HepG2 (cell line): Measurements from ENCODE around the gene SERPINA9. TPM values are rescaled to one million over a fixed set of nuclear protein-coding genes. Genes with fewer than 3 reads are reported as not detected.

ENCODE experiments used
- ARID5B ChIP-seq: IDR thresholded peaks from 2 replicates; pipeline ENCODE4 v1.4.0; 2020; ENCODE audit warnings: mild to moderate bottlenecking, missing genetic modification reagents
- CHD2 ChIP-seq: IDR thresholded peaks from 2 replicates; pipeline ENCODE4 v1.6.1; 2011; ENCODE audit warnings: low read depth, low read length, improper control_type of control experiment
- DNMT1 ChIP-seq: sonication (generic); formaldehyde crosslinking; IDR thresholded peaks from 2 replicates; pipeline ENCODE4 v1.5.1; 2020; ENCODE audit warnings: mild to moderate bottlenecking, missing genetic modification reagents
- ETV5 ChIP-seq: IDR thresholded peaks from 2 replicates; pipeline ENCODE4 v1.6.1; 2018; ENCODE audit warnings: missing biosample characterization, missing genetic modification reagents, inconsistent platforms, borderline replicate concordance
- KDM6A ChIP-seq: IDR thresholded peaks from 2 replicates; pipeline ENCODE4 v1.6.1; 2016; ENCODE audit warnings: low read depth
- KLF12 ChIP-seq: sonication (generic); formaldehyde crosslinking; IDR thresholded peaks from 2 replicates; pipeline ENCODE4 v1.4.0; 2020; ENCODE audit warnings: missing genetic modification reagents, borderline replicate concordance
- KMT2A ChIP-seq: sonication (generic); formaldehyde crosslinking; IDR thresholded peaks from 2 replicates; pipeline ENCODE4 v1.4.0; 2020; ENCODE audit warnings: missing genetic modification reagents
- NFKB2 ChIP-seq: sonication (generic); formaldehyde crosslinking; IDR thresholded peaks from 2 replicates; pipeline ENCODE4 v1.4.0; 2020; ENCODE audit warnings: missing genetic modification reagents, borderline replicate concordance
- RCOR2 ChIP-seq: IDR thresholded peaks from 2 replicates; pipeline ENCODE4 v1.6.1; 2016; ENCODE audit warnings: missing biosample characterization, missing genetic modification reagents
- RFX5 ChIP-seq: IDR thresholded peaks from 2 replicates; pipeline ENCODE4 v1.6.1; 2011; ENCODE audit warnings: low read depth, low read length, improper control_type of control experiment
- SAFB2 ChIP-seq: sonication (generic); formaldehyde crosslinking; IDR thresholded peaks from 2 replicates; pipeline ENCODE4 v1.5.1; 2020; ENCODE audit warnings: missing genetic modification reagents, low read depth, mild to moderate bottlenecking, borderline replicate concordance
- SSRP1 ChIP-seq: IDR thresholded peaks from 2 replicates; pipeline ENCODE4 v1.6.1; 2016; ENCODE audit warnings: control low read depth
- TARDBP ChIP-seq: sonication (generic); formaldehyde crosslinking; IDR thresholded peaks from 2 replicates; pipeline ENCODE4 v1.8.0; 2022; ENCODE audit warnings: mild to moderate bottlenecking, missing genetic modification reagents
- TCF12 ChIP-seq, 2 experiments: fragments of 450-650 bp in 1 of 2; sonication (generic) in 1 of 2; formaldehyde crosslinking in 1 of 2; IDR thresholded peaks; 2 replicates each; pipeline versions ENCODE4 v1.6.1 to v1.8.0; 2017 to 2022; ENCODE audit warnings: antibody characterized with exemption in 1 of 2, mild to moderate bottlenecking in 1 of 2, missing genetic modification reagents in 1 of 2, moderate library complexity in 1 of 2
- ZFP62 ChIP-seq: sonication (generic); formaldehyde crosslinking; IDR thresholded peaks from 2 replicates; pipeline ENCODE4 v1.4.0; 2020; ENCODE audit warnings: missing genetic modification reagents
- ZKSCAN5 ChIP-seq: sonication (generic); formaldehyde crosslinking; IDR thresholded peaks from 2 replicates; pipeline ENCODE4 v1.5.1; 2020; ENCODE audit warnings: mild to moderate bottlenecking, missing genetic modification reagents
- ZMAT5 ChIP-seq: sonication (generic); formaldehyde crosslinking; IDR thresholded peaks from 2 replicates; pipeline ENCODE4 v1.5.0; 2020; ENCODE audit warnings: mild to moderate bottlenecking, low read depth, missing genetic modification reagents, borderline replicate concordance
- ZNF20 ChIP-seq: sonication (generic); formaldehyde crosslinking; IDR thresholded peaks from 2 replicates; pipeline ENCODE4 v1.4.0; 2020; ENCODE audit warnings: mild to moderate bottlenecking, moderate library complexity, missing genetic modification reagents
- ZNF281 ChIP-seq: sonication (generic); formaldehyde crosslinking; IDR thresholded peaks from 2 replicates; pipeline ENCODE4 v1.4.0; 2020; ENCODE audit warnings: missing genetic modification reagents, borderline replicate concordance
- ZNF446 ChIP-seq: sonication (generic); formaldehyde crosslinking; IDR thresholded peaks from 2 replicates; pipeline ENCODE4 v1.5.0; 2020; ENCODE audit warnings: mild to moderate bottlenecking, missing genetic modification reagents
- ZNF567 ChIP-seq: sonication (generic); formaldehyde crosslinking; IDR thresholded peaks from 2 replicates; pipeline ENCODE4 v1.8.1; 2023; ENCODE audit warnings: mild to moderate bottlenecking, missing genetic modification reagents, borderline replicate concordance
- ZNF740 ChIP-seq: sonication (generic); formaldehyde crosslinking; IDR thresholded peaks from 2 replicates; pipeline ENCODE4 v1.4.0; 2020; ENCODE audit warnings: missing genetic modification reagents
- ZNF746 ChIP-seq: sonication (generic); formaldehyde crosslinking; IDR thresholded peaks from 2 replicates; pipeline ENCODE4 v1.8.0; 2022; ENCODE audit warnings: mild to moderate bottlenecking, missing genetic modification reagents
- polyA plus RNA-seq, 8 experiments: library from polyadenylated mRNA; depleted of rRNA in 3 of 8; stranded (reverse) in 7 of 8; unstranded in 1 of 8; fragments of >200 nt; fragmentation: Illumina TruSeq in 4 of 8; extraction: Trizol in 4 of 8; gene quantifications; 2 replicates each; pipeline versions ENCODE4 v1.2.1 to v1.2.3, GENCODE V29; 2011 to 2016; ENCODE audit warnings: low read depth in 4 of 8, missing spikeins in 1 of 8, mixed read lengths in 1 of 8; ENCODE audit not compliant: insufficient read depth in 1 of 8
- total RNA-seq, 5 experiments: library from RNA; depleted of rRNA; stranded (reverse); fragments of >200 nt; fragmentation: Illumina TruSeq; extraction: Trizol; gene quantifications; 2 replicates each; pipeline ENCODE4 v1.2.3, GENCODE V29; 2016; ENCODE audit warnings: low read depth in 1 of 5
- TF ChIP-seq, protein P1 (sequence below): sonication (generic); formaldehyde crosslinking; IDR thresholded peaks from 2 replicates; pipeline ENCODE4 v1.8.1; 2023; ENCODE audit warnings: mild to moderate bottlenecking, missing genetic modification reagents

Gene SERPINA9
- total and polyA plus RNA-seq, 2 of the 13 experiments (the other 11 are each of a cell fraction or from before 2014, with no cell fraction given), result 0.21 TPM; not detected in 1

- TF ChIP-seq ZNF567 (CRISPR knock-in tag) (no peak), TCF12 (IDR thresholded peaks at IDR 0.05) (no peak), TCF12 (CRISPR knock-in tag; IDR thresholded peaks at IDR 0.05) (peak; percentile 15; the same call in 1 of the 2 replicates), KLF12 (CRISPR knock-in tag) (no peak), RFX5 (no peak), ZNF446 (CRISPR knock-in tag) (no peak), SAFB2 (0 out of 2 replicates have a peak, but pooled peaks have one; percentile 68), ZFP62 (CRISPR knock-in tag) (no peak), KMT2A (CRISPR knock-in tag) (0 out of 2 replicates have a peak, but pooled peaks have one; percentile 4), ETV5 (CRISPR knock-in tag) (no peak), RCOR2 (CRISPR knock-in tag) (0 out of 2 replicates have a peak, but pooled peaks have one; percentile 9), ZNF746 (no peak), KDM6A (CRISPR knock-in tag) (no peak), ZNF281 (CRISPR knock-in tag) (no peak), CHD2 (no peak), TARDBP (CRISPR knock-in tag) (no peak), NFKB2 (CRISPR knock-in tag) (0 out of 2 replicates have a peak, but pooled peaks have one; percentile 36), ZNF740 (CRISPR knock-in tag) (no peak), ZKSCAN5 (CRISPR knock-in tag) (no peak), ZMAT5 (no peak), ZNF20 (no peak), ARID5B (no peak), SSRP1 (CRISPR knock-in tag) (no peak), DNMT1 (CRISPR knock-in tag) (no peak)
- TF ChIP-seq, protein P1, sequence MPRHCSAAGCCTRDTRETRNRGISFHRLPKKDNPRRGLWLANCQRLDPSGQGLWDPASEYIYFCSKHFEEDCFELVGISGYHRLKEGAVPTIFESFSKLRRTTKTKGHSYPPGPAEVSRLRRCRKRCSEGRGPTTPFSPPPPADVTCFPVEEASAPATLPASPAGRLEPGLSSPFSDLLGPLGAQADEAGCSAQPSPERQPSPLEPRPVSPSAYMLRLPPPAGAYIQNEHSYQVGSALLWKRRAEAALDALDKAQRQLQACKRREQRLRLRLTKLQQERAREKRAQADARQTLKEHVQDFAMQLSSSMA (CRISPR knock-in tag), result no peak
Measured at GRCh38 chr14:94483071-94483451, 7.1 kb upstream of the SERPINA9 start (continued).
